Activated B cell treated with CpG ODN at 0.5 μM for 24 hours (primary cell): Measurements from ENCODE around the gene CD22. TPM values are rescaled to one million over a fixed set of nuclear protein-coding genes. Genes with fewer than 3 reads are reported as not detected.

Experiments
- ATAC-seq: fragments of 200-7000 bp; cut with Tn5 transposase; one replicate; pipeline ENCODE4 v1.10.0; 2021; ENCODE audit warnings: low read depth, mild to moderate bottlenecking, moderate library complexity
- CTCF ChIA-PET: fragments of 350-600 bp; sonication (Branson Sonifier 250); formaldehyde crosslinking; loops from one replicate; lab custom pipeline; 2021; ENCODE audit warnings: antibody characterized with exemption; lab: Charles Lee
- POLR2A ChIA-PET: fragments of 350-600 bp; sonication (Branson Sonifier 250); formaldehyde crosslinking; loops from one replicate; lab custom pipeline; 2021; ENCODE audit warnings: antibody characterized with exemption; lab: Charles Lee
- DNase-seq: peaks from one replicate; pipeline ENCODE4 v3.0.0; 2022
- H3K27ac Mint-ChIP-seq: one replicate; pipeline ENCODE4 v1.8.0; 2020; ENCODE audit warnings: mixed read lengths
- H3K27me3 Mint-ChIP-seq: one replicate; pipeline ENCODE4 v1.8.0; 2021; ENCODE audit warnings: mixed read lengths
- H3K36me3 Mint-ChIP-seq: one replicate; pipeline ENCODE4 v1.8.0; 2021; ENCODE audit warnings: low read depth, mixed read lengths
- H3K4me1 Mint-ChIP-seq: one replicate; pipeline ENCODE4 v1.8.0; 2021; ENCODE audit warnings: mixed read lengths
- H3K4me3 Mint-ChIP-seq: one replicate; pipeline ENCODE4 v1.8.0; 2020; ENCODE audit warnings: mild to moderate bottlenecking, mixed read lengths
- H3K9me3 Mint-ChIP-seq: one replicate; pipeline ENCODE4 v1.8.0; 2020; ENCODE audit warnings: mixed read lengths
- CTCF ChIP-seq: fragments of 200-600 bp; IDR thresholded peaks from one replicate; pipeline ENCODE4 v1.8.0; 2022; ENCODE audit warnings: antibody characterized with exemption, mild to moderate bottlenecking
- intact Hi-C: fragments of 100-400 bp; cut with micrococcal nuclease; formaldehyde crosslinking; loops from one replicate; pipeline ENCODE4 v1.15.1; 2024
- total RNA-seq: library from RNA; stranded (reverse); gene quantifications from 2 replicates; pipeline ENCODE4 v1.2.3, GENCODE V29; 2022

Gene CD22
- total RNA-seq, 1 donor from 2014 or later: 1,096 TPM

GRCh38 chr19:35288906-35289305 is 40.1 kb upstream of the CD22 start:
- ATAC-seq (no peak), DNase-seq (no peak)
- no peak overlapping the region for H3K4me3 Mint-ChIP-seq
- no peaks in the 10 kb centered on the region for H3K36me3 Mint-ChIP-seq
- ChIA-PET CTCF (no interaction called here), POLR2A (no interaction called here)
- no peak for TF ChIP-seq CTCF
- no peaks in the 10 kb centered on the region for H3K27me3 Mint-ChIP-seq
- H3K4me1 Mint-ChIP-seq: peaks cover 25% of the 10 kb centered on the region
- H3K27ac Mint-ChIP-seq: no peak overlapping the region
- no peaks in the 10 kb centered on the region for H3K9me3 Mint-ChIP-seq
- intact Hi-C loops: no loop called here

- ChIA-PET POLR2A (interaction anchor here (0.6 to 1.2 kb wide), 3 partner anchors 9 to 30 kb away, joined by 3 to 9 read pairs (median 3); no protein-coding TSS in a partner anchor), CTCF (no interaction called here)
- no peak for ATAC-seq
- Mint-ChIP-seq H3K9me3 (no peaks in the 10 kb centered on the region), H3K36me3 (no peaks in the 10 kb centered on the region), H3K27me3 (no peaks in the 10 kb centered on the region), H3K4me1 (peaks cover 27% of the 10 kb centered on the region), H3K4me3 (no peak overlapping the region), H3K27ac (no peak overlapping the region)
- intact Hi-C loops: no loop called here
- DNase-seq: no peak
- no peak for TF ChIP-seq CTCF
These were observed 38.4 kb upstream of the CD22 start for GRCh38 chr19:35290381-35291127.

- H3K4me3 Mint-ChIP-seq: no peak overlapping the region
- DNase-seq (no peak), ATAC-seq (no peak)
- no peaks in the 10 kb centered on the region for H3K36me3 Mint-ChIP-seq
- no peaks in the 10 kb centered on the region for H3K9me3 Mint-ChIP-seq
- peaks cover 27% of the 10 kb centered on the region for H3K4me1 Mint-ChIP-seq
- H3K27me3 Mint-ChIP-seq: no peaks in the 10 kb centered on the region
- no peak overlapping the region for H3K27ac Mint-ChIP-seq
- ChIA-PET POLR2A (interaction anchor here (0.6 to 1.2 kb wide), 4 partner anchors 10 to 40 kb away, joined by 3 to 9 read pairs (median 4); no protein-coding TSS in a partner anchor), CTCF (no interaction called here)
- TF ChIP-seq CTCF: no peak
- intact Hi-C loops: no loop called here
These were observed 37.7 kb upstream of the CD22 start for GRCh38 chr19:35291259-35291658.

- Mint-ChIP-seq H3K27me3 (no peaks in the 10 kb centered on the region), H3K36me3 (no peaks in the 10 kb centered on the region), H3K9me3 (no peaks in the 10 kb centered on the region), H3K4me1 (peaks cover 27% of the 10 kb centered on the region), H3K27ac (no peak within 1 kb of the TSS), H3K4me3 (no peak within 1 kb of the TSS)
- ChIA-PET POLR2A (interaction anchor here (0.8 kb wide), 1 partner anchor 39 kb away, joined by 4 read pairs; no protein-coding TSS in a partner anchor), CTCF (no interaction called here)
- no peak for ATAC-seq
- no peak for TF ChIP-seq CTCF
- no peak for DNase-seq
- intact Hi-C loops: no loop called here
These were observed 37.1 kb upstream of the CD22 start, which contains the start of gene MAG for GRCh38 chr19:35291916-35292315. MAG (plus strand) TSS chr19:35292161; CDS start chr19:35295409, 3,248 bp downstream.

GRCh38 chr19:35292421-35293362 is 36.3 kb upstream of the CD22 start:
- no peak for TF ChIP-seq CTCF
- ChIA-PET CTCF (no interaction called here), POLR2A (no interaction called here)
- Mint-ChIP-seq H3K4me1 (peaks cover 24% of the 10 kb centered on the region), H3K27ac (no peak overlapping the region), H3K4me3 (no peak overlapping the region), H3K9me3 (no peaks in the 10 kb centered on the region), H3K27me3 (no peaks in the 10 kb centered on the region), H3K36me3 (no peaks in the 10 kb centered on the region)
- intact Hi-C loops: no loop called here
- ATAC-seq (no peak), DNase-seq (no peak)
